NB4 (cell line): Measurements from ENCODE around the gene COX17.

ENCODE experiments used
- DNase-seq: peaks from one replicate; pipeline ENCODE4 v3.0.0; 2010; ENCODE audit warnings: low read depth
- H3K4me3 ChIP-seq: one replicate; pipeline ENCODE4 v1.5.1; 2011; ENCODE audit warnings: mild to moderate bottlenecking, low read depth, low read length, moderate library complexity
- MYC ChIP-seq: IDR thresholded peaks from 2 replicates; pipeline ENCODE4 v1.6.1; 2011; ENCODE audit warnings: low read depth, low read length
- POLR2A ChIP-seq: IDR thresholded peaks from 2 replicates; pipeline ENCODE4 v1.6.1; 2011; ENCODE audit warnings: mild to moderate bottlenecking; ENCODE audit not compliant: insufficient read length; ENCODE audit errors: extremely low read depth
- TF ChIP-seq, protein P1 (sequence below): IDR thresholded peaks from 2 replicates; pipeline ENCODE4 v1.6.1; 2011; ENCODE audit warnings: low read depth, low read length
- TF ChIP-seq, protein P2 (sequence below): IDR thresholded peaks from one replicate; pipeline ENCODE4 v1.5.1; 2012; ENCODE audit warnings: low read depth, low read length

The COX17 gene

DNA sequence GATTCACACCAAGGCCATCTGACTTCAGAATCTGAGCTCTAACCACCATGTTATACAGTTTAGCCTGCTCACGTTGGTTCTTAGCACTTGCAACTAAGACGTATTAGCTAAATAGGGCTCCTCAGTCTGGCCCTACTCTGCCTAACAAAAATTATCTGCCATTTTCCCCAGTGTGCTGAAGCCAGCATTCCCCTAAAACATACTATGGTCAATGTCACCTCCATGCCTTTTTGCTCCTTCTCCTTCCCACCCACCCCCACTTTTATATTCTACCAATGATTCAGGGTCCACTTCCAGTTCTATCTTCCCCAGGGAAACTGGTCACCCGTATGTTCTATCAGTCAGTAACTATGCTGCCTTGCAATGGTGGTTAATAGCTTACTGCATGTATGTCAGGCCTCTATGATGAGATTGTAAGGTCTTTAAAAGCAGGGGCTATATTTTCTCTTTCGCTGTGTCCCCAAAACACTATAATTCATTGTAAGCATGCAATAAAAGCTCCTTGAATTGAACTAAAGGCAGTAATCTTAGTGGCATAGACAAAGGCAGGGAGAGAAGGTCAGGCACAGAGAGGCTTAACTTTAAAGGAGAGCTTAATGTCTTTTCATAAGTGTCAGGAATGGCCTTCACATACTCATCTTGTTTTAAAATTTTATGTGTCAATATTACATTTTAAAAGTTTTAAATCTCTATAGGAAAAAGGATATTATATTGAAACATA lies 40.2 kb downstream of the COX17 start:
- no peak overlapping the region for H3K4me3 ChIP-seq
- no peak for DNase-seq
- TF ChIP-seq, protein P1, sequence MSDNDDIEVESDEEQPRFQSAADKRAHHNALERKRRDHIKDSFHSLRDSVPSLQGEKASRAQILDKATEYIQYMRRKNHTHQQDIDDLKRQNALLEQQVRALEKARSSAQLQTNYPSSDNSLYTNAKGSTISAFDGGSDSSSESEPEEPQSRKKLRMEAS: no peak
- no peak for TF ChIP-seq POLR2A
- TF ChIP-seq, protein P2, sequence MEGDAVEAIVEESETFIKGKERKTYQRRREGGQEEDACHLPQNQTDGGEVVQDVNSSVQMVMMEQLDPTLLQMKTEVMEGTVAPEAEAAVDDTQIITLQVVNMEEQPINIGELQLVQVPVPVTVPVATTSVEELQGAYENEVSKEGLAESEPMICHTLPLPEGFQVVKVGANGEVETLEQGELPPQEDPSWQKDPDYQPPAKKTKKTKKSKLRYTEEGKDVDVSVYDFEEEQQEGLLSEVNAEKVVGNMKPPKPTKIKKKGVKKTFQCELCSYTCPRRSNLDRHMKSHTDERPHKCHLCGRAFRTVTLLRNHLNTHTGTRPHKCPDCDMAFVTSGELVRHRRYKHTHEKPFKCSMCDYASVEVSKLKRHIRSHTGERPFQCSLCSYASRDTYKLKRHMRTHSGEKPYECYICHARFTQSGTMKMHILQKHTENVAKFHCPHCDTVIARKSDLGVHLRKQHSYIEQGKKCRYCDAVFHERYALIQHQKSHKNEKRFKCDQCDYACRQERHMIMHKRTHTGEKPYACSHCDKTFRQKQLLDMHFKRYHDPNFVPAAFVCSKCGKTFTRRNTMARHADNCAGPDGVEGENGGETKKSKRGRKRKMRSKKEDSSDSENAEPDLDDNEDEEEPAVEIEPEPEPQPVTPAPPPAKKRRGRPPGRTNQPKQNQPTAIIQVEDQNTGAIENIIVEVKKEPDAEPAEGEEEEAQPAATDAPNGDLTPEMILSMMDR: no peak
- TF ChIP-seq MYC: no peak

DNA sequence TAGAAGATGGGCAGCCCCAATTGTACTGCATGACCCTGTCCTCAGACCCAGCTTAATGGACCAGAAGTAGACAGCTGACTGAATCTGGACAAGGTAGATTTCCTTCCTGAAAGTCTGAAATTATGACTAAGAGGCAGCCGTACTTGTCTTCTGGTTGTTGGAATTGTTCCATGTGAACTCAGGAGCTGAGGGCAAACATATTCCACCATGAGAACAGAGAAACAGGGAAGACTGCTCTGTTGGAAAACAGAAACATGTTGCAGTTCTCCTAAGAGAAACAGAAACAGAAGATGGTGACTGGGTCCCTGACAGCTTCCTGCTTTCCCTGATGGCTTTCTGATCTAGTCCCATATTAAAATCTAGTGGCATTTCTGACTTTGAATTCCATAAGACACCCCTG lies 41.0 kb downstream of the COX17 start:
- H3K4me3 ChIP-seq: no peak overlapping the region
- no peak for TF ChIP-seq MYC
- TF ChIP-seq POLR2A: no peak
- TF ChIP-seq, protein P2: no peak
- TF ChIP-seq, protein P1: no peak
- no peak for DNase-seq

DNA sequence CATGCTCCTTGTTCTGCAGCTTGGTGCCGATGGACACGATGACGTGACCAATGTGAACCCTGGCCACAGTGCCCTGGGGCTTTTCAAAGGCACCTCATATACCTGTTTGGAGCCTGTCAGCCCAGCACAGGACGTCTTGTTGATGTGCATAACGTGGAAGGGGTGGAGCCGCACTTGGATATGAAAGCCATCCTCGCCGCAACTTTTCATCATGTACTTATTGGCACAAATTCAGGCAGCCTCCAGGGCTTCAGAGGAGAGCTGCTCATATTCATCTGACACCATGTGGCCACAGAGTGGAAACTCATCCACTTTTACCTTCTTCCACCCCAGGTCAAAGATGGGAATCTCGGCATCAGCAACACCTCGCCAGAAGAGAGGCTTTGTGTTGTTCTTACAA lies 41.5 kb downstream of the COX17 start:
- no peak overlapping the region for H3K4me3 ChIP-seq
- TF ChIP-seq, protein P2: no peak
- TF ChIP-seq MYC: no peak
- TF ChIP-seq, protein P1: no peak
- TF ChIP-seq POLR2A: no peak
- DNase-seq: no peak

DNA sequence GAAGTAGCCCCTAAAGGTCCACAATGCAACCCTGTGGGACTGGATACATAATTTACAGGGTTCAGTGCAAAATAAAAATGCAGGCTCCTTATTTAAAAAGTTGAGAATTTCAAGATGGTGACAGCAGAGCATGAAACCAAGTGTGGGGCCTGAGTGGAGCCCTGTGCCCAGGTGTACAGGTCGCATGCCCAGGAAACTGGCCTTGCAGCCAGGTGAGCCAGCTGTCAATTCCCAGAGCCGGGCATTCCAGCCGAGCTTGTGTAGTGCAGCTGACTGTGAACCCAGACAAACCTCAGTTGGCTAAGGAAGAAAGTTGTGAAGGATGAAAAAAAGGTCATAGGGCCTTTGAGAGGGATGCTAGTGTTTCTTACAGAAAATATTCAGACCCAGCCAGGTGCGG lies 44.4 kb downstream of the COX17 start:
- TF ChIP-seq, protein P1: no peak
- TF ChIP-seq MYC (no peak), POLR2A (no peak)
- TF ChIP-seq, protein P2: no peak
- no peak for DNase-seq
- no peak overlapping the region for H3K4me3 ChIP-seq

DNA sequence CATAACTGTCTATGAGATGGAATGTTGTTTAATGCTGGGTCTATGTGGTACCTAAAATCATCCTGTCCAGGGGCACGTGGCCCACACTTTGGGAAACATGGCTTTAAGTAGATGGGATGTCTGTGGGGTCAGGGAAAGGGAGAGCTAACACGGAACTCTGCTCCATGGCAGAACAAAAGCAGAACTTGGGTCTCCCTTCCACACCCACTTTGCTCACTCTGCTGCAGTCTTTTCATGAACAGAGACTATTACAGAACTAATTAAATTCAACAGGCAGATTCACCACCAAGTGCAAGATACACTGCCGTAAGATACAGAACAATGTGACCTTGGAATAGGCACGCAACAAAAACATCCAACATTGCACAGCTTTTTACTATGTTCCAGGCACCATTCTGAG lies 45.0 kb downstream of the COX17 start:
- no peak for TF ChIP-seq MYC
- TF ChIP-seq, protein P2: no peak
- TF ChIP-seq, protein P1: no peak
- no peak for TF ChIP-seq POLR2A
- H3K4me3 ChIP-seq: no peak overlapping the region
- no peak for DNase-seq
